Stomach (tissue), 8 donors: Measurements from ENCODE around the gene MTCL3.
"Not testable (repeated sequence)": the region's sequence is repeated elsewhere in the genome, so short reads cannot be mapped to it uniquely, and the experiment has no call there.

ENCODE experiments used
- DNase-seq, 2 donors: peaks; one replicate each; pipeline versions ENCODE4 v3.0.0 to v3.0.0-alpha.2; 2013 to 2019
- H3K27ac ChIP-seq, 5 donors: fragments of 200-600 bp in 4 of 5; sonication (generic) in 4 of 5; one replicate each; pipeline ENCODE4 v1.5.1; 2013 to 2019; ENCODE audit warnings: mild to moderate bottlenecking in 1 of 5, moderate library complexity in 1 of 5
- H3K27me3 ChIP-seq, 3 donors: fragments of 200-600 bp; sonication (generic); one replicate each; pipeline ENCODE4 v1.5.1; 2017 to 2019; ENCODE audit warnings: mixed run types in 1 of 3
- H3K36me3 ChIP-seq, 4 donors: fragments of 200-600 bp; sonication (generic); 1 replicate in 3 of 4; 2 replicates in 1 of 4; pipeline ENCODE4 v1.5.1; 2016 to 2019
- H3K4me1 ChIP-seq, 4 donors: fragments of 200-600 bp; sonication (generic); one replicate each; pipeline ENCODE4 v1.5.1; 2016 to 2019
- H3K4me3 ChIP-seq, 4 donors: fragments of 200-600 bp; sonication (generic) in 3 of 4; one replicate each; pipeline ENCODE4 v1.5.1; 2016 to 2019; ENCODE audit warnings: mild to moderate bottlenecking in 1 of 4
- H3K9me3 ChIP-seq, 4 donors: fragments of 200-600 bp; sonication (generic); one replicate each; pipeline ENCODE4 v1.5.1; 2016 to 2019
- EP300 ChIP-seq: sonication (generic); formaldehyde crosslinking; IDR thresholded peaks from one replicate; pipeline ENCODE4 v1.6.1; 2017; ENCODE audit warnings: antibody characterized with exemption
- POLR2A ChIP-seq, 4 donors: fragments of 450-650 bp; IDR thresholded peaks; one replicate each; pipeline ENCODE4 v1.6.1; 2016; ENCODE audit warnings: antibody characterized with exemption in 4 of 4, control low read depth in 2 of 4, mild to moderate bottlenecking in 1 of 4, moderate library complexity in 1 of 4
- POLR2AphosphoS5 ChIP-seq, 3 donors: sonication (generic); formaldehyde crosslinking; IDR thresholded peaks; one replicate each; pipeline ENCODE4 v1.6.1; 2016; ENCODE audit warnings: antibody characterized with exemption in 3 of 3
- WGBS, 5 donors: extraction: QIAGEN DNeasy Blood & Tissue Kit in 3 of 5; methylation state at CpG; one replicate each; pipeline versions ENCODE4 v1.1.5 to v1.1.7; 2013 to 2018; 5-methylcytosine and 5-hydroxymethylcytosine counted together
- intact Hi-C: fragments of 100-400 bp; cut with DNase I; formaldehyde crosslinking; loops from one replicate; pipeline ENCODE4 v1.15.1; 2023; ENCODE audit warnings: low total_unique reads
- TF ChIP-seq, protein P1 (sequence below), 7 experiments: fragments of 450-650 bp in 4 of 7; fragments of 200-600 bp in 3 of 7; sonication (generic) in 3 of 7; IDR thresholded peaks; one replicate each; pipeline ENCODE4 v1.5.1; 2016 to 2019; ENCODE audit warnings: antibody characterized with exemption in 7 of 7, control low read depth in 2 of 7, mild to moderate bottlenecking in 1 of 7
- donor health status: healthy with polysubstance abuse.
- donor health status: Bipolar disorder and iron deficiency.
- donor health status: healthy.

Gene MTCL3

DNA sequence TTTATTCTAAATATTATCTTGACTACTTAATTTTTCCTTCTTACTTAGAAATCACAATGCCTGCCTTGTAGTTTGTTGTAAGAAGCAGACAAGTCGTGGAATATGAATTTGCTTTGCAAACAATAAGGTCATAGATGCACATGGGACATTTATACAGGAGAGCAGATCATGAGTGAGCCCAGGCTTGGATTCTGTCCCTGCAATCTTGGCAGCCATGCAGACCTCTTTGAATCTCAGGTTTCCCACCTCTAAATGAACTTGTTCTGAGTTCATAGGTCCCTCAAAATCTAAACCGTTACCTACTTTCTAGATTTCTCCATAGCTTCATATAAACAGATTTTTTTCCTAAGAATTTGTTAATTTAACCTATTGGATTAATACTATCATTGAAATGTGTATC lies 79.4 kb downstream of the MTCL3 start:
- Histone ChIP-seq H3K27ac (no peak overlapping the region), H3K27me3 (no peaks in the 10 kb centered on the region), H3K4me1 (no peaks in the 10 kb centered on the region), H3K9me3 (no peaks in the 10 kb centered on the region), H3K36me3 (peaks cover 0 to 17% (median 0%) of the 10 kb centered on the region in 4 donors), H3K4me3 (no peak overlapping the region)
- TF ChIP-seq EP300 (no peak), POLR2A (IDR thresholded peaks at IDR 0.05) (no peak), POLR2AphosphoS5 (IDR thresholded peaks at IDR 0.05) (no peak)
- TF ChIP-seq, protein P1, sequence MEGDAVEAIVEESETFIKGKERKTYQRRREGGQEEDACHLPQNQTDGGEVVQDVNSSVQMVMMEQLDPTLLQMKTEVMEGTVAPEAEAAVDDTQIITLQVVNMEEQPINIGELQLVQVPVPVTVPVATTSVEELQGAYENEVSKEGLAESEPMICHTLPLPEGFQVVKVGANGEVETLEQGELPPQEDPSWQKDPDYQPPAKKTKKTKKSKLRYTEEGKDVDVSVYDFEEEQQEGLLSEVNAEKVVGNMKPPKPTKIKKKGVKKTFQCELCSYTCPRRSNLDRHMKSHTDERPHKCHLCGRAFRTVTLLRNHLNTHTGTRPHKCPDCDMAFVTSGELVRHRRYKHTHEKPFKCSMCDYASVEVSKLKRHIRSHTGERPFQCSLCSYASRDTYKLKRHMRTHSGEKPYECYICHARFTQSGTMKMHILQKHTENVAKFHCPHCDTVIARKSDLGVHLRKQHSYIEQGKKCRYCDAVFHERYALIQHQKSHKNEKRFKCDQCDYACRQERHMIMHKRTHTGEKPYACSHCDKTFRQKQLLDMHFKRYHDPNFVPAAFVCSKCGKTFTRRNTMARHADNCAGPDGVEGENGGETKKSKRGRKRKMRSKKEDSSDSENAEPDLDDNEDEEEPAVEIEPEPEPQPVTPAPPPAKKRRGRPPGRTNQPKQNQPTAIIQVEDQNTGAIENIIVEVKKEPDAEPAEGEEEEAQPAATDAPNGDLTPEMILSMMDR (IDR thresholded peaks at IDR 0.05): no peak
- intact Hi-C loops: no loop called here
- no peak for DNase-seq
- 9 to 47% (median 30%) methylated on average over 2 of the region's 2 CpGs for WGBS, 5 donors

GRCh38 chr6:127436578-127437110 lies 82.5 kb downstream of the MTCL3 start:
- intact Hi-C loops: no loop called here

GRCh38 chr6:127435626-127436220 lies 83.4 kb downstream of the MTCL3 start:
- Histone ChIP-seq H3K27me3 (no peaks in the 10 kb centered on the region), H3K27ac (no peak overlapping the region), H3K4me1 (no peaks in the 10 kb centered on the region), H3K36me3 (no peaks in the 10 kb centered on the region), H3K9me3 (no peaks in the 10 kb centered on the region), H3K4me3 (no peak overlapping the region)
- WGBS, 5 donors: 69 to 82% (median 74%) methylated on average over 7 of the region's 7 CpGs
- no peak for DNase-seq
- TF ChIP-seq, protein P1 (IDR thresholded peaks at IDR 0.05): no peak
- TF ChIP-seq POLR2A (IDR thresholded peaks at IDR 0.05): no peak
- TF ChIP-seq EP300: no peak
- no peak for TF ChIP-seq POLR2AphosphoS5 (IDR thresholded peaks at IDR 0.05)
- intact Hi-C loops: no loop called here

More at GRCh38 chr6:127436578-127437110, 82.5 kb downstream of the MTCL3 start:
- WGBS, 5 donors: 76 to 95% (median 81%) methylated on average over 3 of the region's 3 CpGs
- Histone ChIP-seq H3K4me3 (no peak overlapping the region), H3K9me3 (no peaks in the 10 kb centered on the region), H3K36me3 (no peaks in the 10 kb centered on the region), H3K27me3 (no peaks in the 10 kb centered on the region), H3K4me1 (no peaks in the 10 kb centered on the region), H3K27ac (no peak overlapping the region)
- no peak for TF ChIP-seq EP300
- no peak for TF ChIP-seq POLR2AphosphoS5 (IDR thresholded peaks at IDR 0.05)
- TF ChIP-seq POLR2A (IDR thresholded peaks at IDR 0.05): no peak
- TF ChIP-seq, protein P1 (IDR thresholded peaks at IDR 0.05): no peak
- no peak for DNase-seq

GRCh38 chr6:127434651-127435050 lies 84.5 kb downstream of the MTCL3 start:
- Histone ChIP-seq H3K27ac (no peak overlapping the region), H3K9me3 (no peaks in the 10 kb centered on the region), H3K36me3 (no peaks in the 10 kb centered on the region), H3K4me3 (no peak overlapping the region), H3K4me1 (no peaks in the 10 kb centered on the region), H3K27me3 (no peaks in the 10 kb centered on the region)
- TF ChIP-seq EP300 (no peak), POLR2A (IDR thresholded peaks at IDR 0.05) (no peak), POLR2AphosphoS5 (IDR thresholded peaks at IDR 0.05) (no peak)
- TF ChIP-seq, protein P1 (IDR thresholded peaks at IDR 0.05): no peak
- no peak for DNase-seq
- intact Hi-C loops: no loop called here

GRCh38 chr6:127428562-127428961 lies 90.6 kb downstream of the MTCL3 start:
- WGBS, 5 donors: 77 to 93% (median 86%) methylated on average over 9 of the region's 9 CpGs
- DNase-seq, H3K4me3 ChIP-seq, H3K4me1 ChIP-seq, H3K36me3 ChIP-seq, H3K27me3 ChIP-seq, intact Hi-C loops, H3K9me3 ChIP-seq, H3K27ac ChIP-seq: not testable (repeated sequence)
